D341Med (cell line): ENCODE results near the gene SERPINE2.

Source experiments
- DNase-seq: peaks from one replicate; pipeline ENCODE4 v3.0.0; 2012; ENCODE audit warnings: low spot score

SERPINE2 gene

GRCh38 chr2:224039080-224039769 lies at the start of gene SERPINE2:
Gene SERPINE2, minus strand, starts transcription at chr2:224039286. Its CDS starts 37,386 bp downstream, at chr2:224001900.
- DNase-seq: peak; percentile 80

GRCh38 chr2:224086226-224086914 lies 47.3 kb upstream of the SERPINE2 start:
- DNase-seq: no peak

GRCh38 chr2:224085811-224086210 lies 46.7 kb upstream of the SERPINE2 start:
- DNase-seq: no peak

- no peak for DNase-seq
These were observed 46.2 kb upstream of the SERPINE2 start for GRCh38 chr2:224085246-224085645.

- DNase-seq: no peak
These were observed 45.3 kb upstream of the SERPINE2 start for GRCh38 chr2:224084266-224084892.

- no peak for DNase-seq
These were observed 44.6 kb upstream of the SERPINE2 start for GRCh38 chr2:224083638-224084037.

- no peak for DNase-seq
These were observed 39.6 kb upstream of the SERPINE2 start for GRCh38 chr2:224078656-224079055.

GRCh38 chr2:224077773-224078507 lies 38.9 kb upstream of the SERPINE2 start:
- DNase-seq: no peak

- DNase-seq: no peak
These were observed 36.5 kb upstream of the SERPINE2 start for GRCh38 chr2:224075588-224075987.

- DNase-seq: no peak
These were observed 34.6 kb upstream of the SERPINE2 start for GRCh38 chr2:224073676-224074075.

- DNase-seq: no peak
These were observed 33.6 kb upstream of the SERPINE2 start for GRCh38 chr2:224072541-224073188.

GRCh38 chr2:224069172-224069571 lies 30.1 kb upstream of the SERPINE2 start:
- DNase-seq: no peak

GRCh38 chr2:224063298-224063648 lies 24.2 kb upstream of the SERPINE2 start:
- DNase-seq: no peak

GRCh38 chr2:224062481-224063297 lies 23.6 kb upstream of the SERPINE2 start:
- no peak for DNase-seq

- no peak for DNase-seq
These were observed 21.8 kb upstream of the SERPINE2 start for GRCh38 chr2:224060783-224061482.

- no peak for DNase-seq
These were observed 20.1 kb upstream of the SERPINE2 start for GRCh38 chr2:224059178-224059577.

GRCh38 chr2:224058048-224058775 lies 19.1 kb upstream of the SERPINE2 start:
- no peak for DNase-seq

GRCh38 chr2:224056889-224057288 lies 17.8 kb upstream of the SERPINE2 start:
- no peak for DNase-seq

GRCh38 chr2:224055101-224055500 lies 16.0 kb upstream of the SERPINE2 start:
- DNase-seq: no peak

- no peak for DNase-seq
These were observed 7.7 kb upstream of the SERPINE2 start for GRCh38 chr2:224046752-224047151.
